GM12891 (cell line): ENCODE data around the gene HINFP.

Source experiments
- DNase-seq: peaks from one replicate; pipeline ENCODE4 v3.0.0; 2011; ENCODE audit warnings: low spot score; ENCODE audit not compliant: insufficient read length
- FAIRE-seq: peaks from 2 replicates; lab custom pipeline; 2011; peaks lifted over from hg19 to GRCh38; lab: Jason Lieb, UNC
- PAX5 ChIP-seq: IDR thresholded peaks from 2 replicates; pipeline ENCODE4 v1.6.1; 2011; ENCODE audit warnings: low read length, moderate library complexity, mild to moderate bottlenecking; ENCODE audit not compliant: insufficient read depth, severe bottlenecking
- POLR2A ChIP-seq: IDR thresholded peaks from 2 replicates; pipeline ENCODE4 v1.6.1; 2011; ENCODE audit warnings: low read depth, low read length, control low read depth
- POLR2AphosphoS5 ChIP-seq: IDR thresholded peaks from 2 replicates; pipeline ENCODE4 v1.6.1; 2011; ENCODE audit warnings: low read depth, low read length, control low read depth
- POU2F2 ChIP-seq: IDR thresholded peaks from 2 replicates; pipeline ENCODE4 v1.6.1; 2011; ENCODE audit warnings: low read depth, mild to moderate bottlenecking, control low read depth, low read length, moderate library complexity
- SPI1 ChIP-seq: IDR thresholded peaks from 2 replicates; pipeline ENCODE4 v1.6.1; 2011; ENCODE audit warnings: low read depth, low read length, control low read depth
- TAF1 ChIP-seq: IDR thresholded peaks from 2 replicates; pipeline ENCODE4 v1.6.1; 2011; ENCODE audit warnings: low read depth, low read length, control low read depth

The HINFP gene

DNA sequence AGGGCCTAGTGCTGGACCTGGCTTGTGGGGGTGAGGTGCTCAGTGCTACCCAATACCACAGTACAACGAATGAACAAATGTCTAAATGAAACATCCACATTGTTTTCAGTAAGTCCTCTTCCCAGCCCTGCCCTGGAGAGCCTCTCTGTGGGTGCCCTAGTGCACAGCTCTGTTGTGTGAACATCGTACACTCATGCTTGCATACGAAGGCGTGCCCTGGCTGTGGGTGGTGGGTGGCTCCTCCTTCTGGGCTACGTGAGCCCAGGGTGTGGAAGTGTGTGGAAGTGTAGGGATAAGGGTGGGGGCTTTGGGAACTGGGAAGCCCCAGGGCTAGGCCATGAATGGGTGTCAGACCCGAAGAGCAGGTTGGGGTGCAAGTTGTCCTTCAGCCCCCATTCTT, 46.6 kb downstream of the HINFP start:
- no peak for DNase-seq
- TF ChIP-seq POLR2A (no peak), POU2F2 (no peak), PAX5 (no peak), TAF1 (no peak), SPI1 (no peak), POLR2AphosphoS5 (no peak)
- no peak for FAIRE-seq

- peak; percentile 97 for DNase-seq
- TF ChIP-seq POLR2A (peak; percentile 35; the same call in 1 of the 2 replicates), TAF1 (peak; percentile 18; the same call in 1 of the 2 replicates), POLR2AphosphoS5 (no peak)
- FAIRE-seq: peak; percentile 78
Observed at GRCh38 chr11:119168471-119169281, 47.3 kb downstream of the HINFP start, which contains the start of gene NLRX1. TSS of gene NLRX1 (plus strand) at chr11:119168725. CDS start at chr11:119171404, 2,679 bp downstream.

DNA sequence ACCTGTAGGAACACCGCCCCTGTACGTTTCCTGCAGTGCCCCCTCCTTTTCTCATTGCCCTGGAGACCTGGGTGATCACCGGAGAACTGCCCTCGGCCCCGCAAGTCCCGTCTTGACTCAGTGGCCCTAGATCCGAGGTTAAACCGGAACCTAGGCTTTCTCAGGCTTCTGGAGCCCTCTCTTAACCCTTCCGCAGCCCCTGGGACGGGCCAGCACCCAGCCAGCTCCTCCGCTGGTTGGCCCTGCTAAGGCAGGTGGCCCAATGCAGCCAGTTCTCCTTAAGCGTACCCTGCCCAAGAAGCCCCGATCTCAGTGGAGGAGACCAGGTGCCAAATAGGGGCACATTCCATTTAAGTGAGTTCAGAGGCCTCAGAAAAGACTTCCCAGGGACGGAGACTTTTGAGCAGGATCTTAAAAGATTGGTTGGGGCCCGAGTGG, 47.9 kb downstream of the HINFP start:
- no peak for TF ChIP-seq POLR2A
- no peak for TF ChIP-seq POU2F2
- no peak for TF ChIP-seq POLR2AphosphoS5
- TF ChIP-seq TAF1: no peak
- TF ChIP-seq SPI1: no peak
- no peak for TF ChIP-seq PAX5
- FAIRE-seq: no peak
- peak; percentile 52 for DNase-seq

DNA sequence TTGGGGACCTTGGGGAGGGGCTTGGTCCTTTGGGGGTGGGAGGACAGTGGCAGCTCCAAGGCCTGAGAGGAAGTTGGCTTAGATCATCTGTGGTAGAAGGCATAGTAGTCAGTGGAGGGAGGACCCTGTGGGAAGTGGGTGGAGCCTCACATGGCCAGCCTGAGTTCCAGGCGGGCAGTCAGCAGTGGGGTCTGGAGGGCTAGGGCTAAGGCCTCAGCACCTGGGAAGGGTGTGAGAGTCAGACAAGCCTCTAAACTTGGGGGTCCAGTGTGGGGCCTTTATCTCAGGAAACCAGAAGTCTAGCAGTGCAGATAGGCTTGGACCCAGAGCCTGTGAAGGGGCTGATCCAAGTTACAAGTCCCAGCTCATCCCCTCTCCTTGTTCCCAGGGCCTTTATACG, 51.1 kb downstream of the HINFP start:
- no peak for TF ChIP-seq POLR2A
- no peak for TF ChIP-seq POLR2AphosphoS5
- TF ChIP-seq SPI1: 0 out of 2 replicates have a peak, but pooled peaks have one; percentile 4
- no peak for TF ChIP-seq PAX5
- no peak for TF ChIP-seq TAF1
- TF ChIP-seq POU2F2: no peak
- DNase-seq: no peak
- no peak for FAIRE-seq

DNA sequence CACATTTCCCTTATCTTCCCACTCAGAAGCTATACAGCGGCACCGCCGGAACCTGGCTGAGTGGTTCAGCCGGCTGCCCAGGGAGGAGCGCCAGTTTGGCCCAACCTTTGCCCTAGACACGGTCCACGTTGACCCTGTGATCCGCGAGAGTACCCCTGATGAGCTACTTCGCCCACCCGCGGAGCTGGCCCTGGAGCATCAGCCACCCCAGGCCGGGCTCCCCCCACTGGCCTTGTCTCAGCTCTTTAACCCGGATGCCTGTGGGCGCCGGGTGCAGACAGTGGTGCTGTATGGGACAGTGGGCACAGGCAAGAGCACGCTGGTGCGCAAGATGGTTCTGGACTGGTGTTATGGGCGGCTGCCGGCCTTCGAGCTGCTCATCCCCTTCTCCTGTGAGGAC, 52.1 kb downstream of the HINFP start:
- FAIRE-seq: no peak
- TF ChIP-seq TAF1 (no peak), SPI1 (no peak), PAX5 (no peak), POU2F2 (no peak), POLR2A (no peak), POLR2AphosphoS5 (no peak)
- no peak for DNase-seq

DNA sequence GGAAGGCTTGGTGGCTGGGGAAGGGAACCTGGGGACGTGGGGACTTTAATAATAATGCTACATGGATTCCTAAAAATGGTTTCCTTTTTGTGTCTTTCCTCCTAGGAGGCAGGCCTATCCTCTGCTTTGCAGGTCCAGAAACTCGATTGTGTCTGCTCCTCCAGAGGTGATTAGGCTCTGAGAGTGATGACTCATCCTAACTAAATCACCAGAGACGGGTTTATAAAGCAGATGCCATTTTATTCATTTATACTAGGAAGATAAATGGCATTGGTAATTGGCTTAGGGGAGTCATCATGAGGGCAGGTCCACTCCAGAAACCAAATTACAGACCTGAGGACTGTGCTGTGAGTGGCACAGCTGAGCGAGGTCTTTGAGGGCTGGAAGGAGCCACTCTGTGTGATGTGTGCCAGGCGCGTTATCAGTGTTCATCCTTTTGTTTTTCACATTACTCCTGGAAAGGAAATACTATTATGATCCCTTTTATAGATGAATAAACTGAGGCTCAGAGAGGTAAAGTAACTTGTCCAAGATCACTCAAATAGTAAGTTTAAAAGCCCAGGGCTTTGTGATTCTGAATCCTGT, 54.2 kb downstream of the HINFP start:
- TF ChIP-seq PAX5 (no peak), POLR2A (no peak), TAF1 (no peak), POLR2AphosphoS5 (no peak), POU2F2 (no peak), SPI1 (no peak)
- DNase-seq (no peak), FAIRE-seq (no peak)

- no peak for DNase-seq
- TF ChIP-seq POLR2AphosphoS5: no peak
- TF ChIP-seq TAF1: no peak
- no peak for TF ChIP-seq POU2F2
- TF ChIP-seq PAX5: no peak
- TF ChIP-seq SPI1: no peak
- TF ChIP-seq POLR2A: no peak
- FAIRE-seq: no peak
Observed at GRCh38 chr11:119178166-119178680, 56.8 kb downstream of the HINFP start.

DNA sequence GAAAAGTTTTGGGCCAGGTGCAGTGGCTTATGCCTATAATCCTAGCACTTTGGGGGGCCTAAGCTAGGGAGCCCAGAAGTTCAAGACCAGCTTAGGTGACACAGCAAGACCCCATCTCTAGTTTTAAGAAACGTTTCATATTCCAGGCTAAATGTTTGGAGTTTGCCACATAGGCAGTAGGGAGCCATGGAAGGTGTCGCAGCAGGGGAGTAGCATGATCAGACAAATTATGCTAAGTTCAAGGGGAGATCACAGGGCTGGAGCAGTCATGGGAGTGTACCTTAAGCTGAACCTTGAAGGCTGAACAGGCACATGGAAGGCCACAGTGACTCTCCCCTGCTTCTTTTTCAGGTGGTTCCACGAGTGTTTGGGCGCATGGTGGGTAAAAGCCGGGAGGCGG, 58.0 kb downstream of the HINFP start:
- FAIRE-seq: no peak
- TF ChIP-seq TAF1 (no peak), PAX5 (no peak), SPI1 (no peak), POLR2A (no peak), POU2F2 (no peak), POLR2AphosphoS5 (no peak)

DNA sequence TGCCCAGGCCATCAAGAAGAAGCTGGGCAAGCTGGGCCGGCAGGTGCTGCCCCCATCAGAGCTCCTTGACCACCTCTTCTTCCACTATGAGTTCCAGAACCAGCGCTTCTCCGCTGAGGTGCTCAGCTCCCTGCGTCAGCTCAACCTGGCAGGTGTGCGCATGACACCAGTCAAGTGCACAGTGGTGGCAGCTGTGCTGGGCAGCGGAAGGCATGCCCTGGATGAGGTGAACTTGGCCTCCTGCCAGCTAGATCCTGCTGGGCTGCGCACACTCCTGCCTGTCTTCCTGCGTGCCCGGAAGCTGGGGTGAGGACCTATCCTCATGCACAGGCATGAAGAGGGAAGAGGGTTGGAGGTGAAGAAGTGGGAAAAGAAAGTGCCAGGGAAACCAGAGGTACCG, 58.6 kb downstream of the HINFP start:
- FAIRE-seq (no peak), DNase-seq (no peak)
- TF ChIP-seq POU2F2 (no peak), PAX5 (no peak), SPI1 (no peak), POLR2AphosphoS5 (no peak), TAF1 (no peak), POLR2A (no peak)

More for the DNA sequence above, 58.0 kb downstream of the HINFP start:
- no peak for DNase-seq
